ENCODE results near the gene HMGXB3.
A peak's percentile ranks its signal among the peaks of the same experiment; 100 is the strongest.

The HMGXB3 gene

GRCh38 chr5:149975409-149975808 lies 25.1 kb upstream of the HMGXB3 start:
- no peak for DNase-seq
- in situ Hi-C loops (cut with HindIII; ENCODE audit: low pct_ligation_motif_present, low pct_unique_long_range_greater_than_20kb, low sequenced_read_pairs): loop anchor here (25.0 kb wide), 1 partner anchor 138 kb away; no protein-coding TSS in a partner anchor

GRCh38 chr5:149979896-149980295 lies 20.6 kb upstream of the HMGXB3 start:
- in situ Hi-C loops (cut with HindIII; ENCODE audit: low pct_ligation_motif_present, low pct_unique_long_range_greater_than_20kb, low sequenced_read_pairs): loop anchor here (25.0 kb wide), 1 partner anchor 143 kb away; no protein-coding TSS in a partner anchor
- DNase-seq: no peak

- DNase-seq: no peak
- in situ Hi-C loops (cut with HindIII; ENCODE audit: low pct_ligation_motif_present, low pct_unique_long_range_greater_than_20kb, low sequenced_read_pairs): loop anchor here (25.0 kb wide), 1 partner anchor 144 kb away; no protein-coding TSS in a partner anchor
Observed at GRCh38 chr5:149981206-149981605, 19.3 kb upstream of the HMGXB3 start.

- in situ Hi-C loops (cut with HindIII; ENCODE audit: low pct_ligation_motif_present, low pct_unique_long_range_greater_than_20kb, low sequenced_read_pairs): loop anchor here (25.0 kb wide), 1 partner anchor 145 kb away; no protein-coding TSS in a partner anchor
Observed at GRCh38 chr5:149982505-149982904, 18.0 kb upstream of the HMGXB3 start.

GRCh38 chr5:149988126-149988525 lies 12.4 kb upstream of the HMGXB3 start:
- in situ Hi-C loops (cut with HindIII; ENCODE audit: low pct_ligation_motif_present, low pct_unique_long_range_greater_than_20kb, low sequenced_read_pairs): loop anchor here (25.0 kb wide), 1 partner anchor 151 kb away; no protein-coding TSS in a partner anchor
- DNase-seq: no peak

More at GRCh38 chr5:149982505-149982904, 18.0 kb upstream of the HMGXB3 start:
- no peak for DNase-seq

GRCh38 chr5:149990518-149991376 lies 9.8 kb upstream of the HMGXB3 start:
- in situ Hi-C loops (cut with HindIII; ENCODE audit: low pct_ligation_motif_present, low pct_unique_long_range_greater_than_20kb, low sequenced_read_pairs): loop anchor here (25.0 kb wide), 1 partner anchor 153 kb away; no protein-coding TSS in a partner anchor
- peak; percentile 75 for DNase-seq

GRCh38 chr5:149993471-149993870 lies 7.1 kb upstream of the HMGXB3 start:
- in situ Hi-C loops (cut with HindIII; ENCODE audit: low pct_ligation_motif_present, low pct_unique_long_range_greater_than_20kb, low sequenced_read_pairs): loop anchor here (25.0 kb wide), 1 partner anchor 156 kb away; no protein-coding TSS in a partner anchor
- DNase-seq: no peak

GRCh38 chr5:149995385-149996204 lies 4.9 kb upstream of the HMGXB3 start:
- in situ Hi-C loops (cut with HindIII; ENCODE audit: low pct_ligation_motif_present, low pct_unique_long_range_greater_than_20kb, low sequenced_read_pairs): loop anchor here (25.0 kb wide), 1 partner anchor 158 kb away; no protein-coding TSS in a partner anchor
- DNase-seq: no peak

- in situ Hi-C loops (cut with HindIII; ENCODE audit: low pct_ligation_motif_present, low pct_unique_long_range_greater_than_20kb, low sequenced_read_pairs): loop anchor here (25.0 kb wide), 1 partner anchor 159 kb away; no protein-coding TSS in a partner anchor
- DNase-seq: no peak
Observed at GRCh38 chr5:149996205-149996890, 4.2 kb upstream of the HMGXB3 start.

- in situ Hi-C loops (cut with HindIII; ENCODE audit: low pct_ligation_motif_present, low pct_unique_long_range_greater_than_20kb, low sequenced_read_pairs): loop anchor here (25.0 kb wide), 1 partner anchor 161 kb away; no protein-coding TSS in a partner anchor
- no peak for DNase-seq
Observed at GRCh38 chr5:149998281-149998680, 2.3 kb upstream of the HMGXB3 start.

- no peak for DNase-seq
- in situ Hi-C loops (cut with HindIII; ENCODE audit: low pct_ligation_motif_present, low pct_unique_long_range_greater_than_20kb, low sequenced_read_pairs): loop anchor here (25.0 kb wide), 1 partner anchor 162 kb away; no protein-coding TSS in a partner anchor
Observed at GRCh38 chr5:149999359-149999758, 1.2 kb upstream of the HMGXB3 start.

GRCh38 chr5:149999866-150000255 lies 678 bp upstream of the HMGXB3 start:
- DNase-seq: no peak
- in situ Hi-C loops (cut with HindIII; ENCODE audit: low pct_ligation_motif_present, low pct_unique_long_range_greater_than_20kb, low sequenced_read_pairs): loop anchor here (25.0 kb wide), 1 partner anchor 163 kb away; no protein-coding TSS in a partner anchor

GRCh38 chr5:150000990-150001659 lies 586 bp downstream of the HMGXB3 start:
- in situ Hi-C loops (cut with HindIII; ENCODE audit: low pct_ligation_motif_present, low pct_unique_long_range_greater_than_20kb, low sequenced_read_pairs): no loop called here

GRCh38 chr5:150001660-150002486 lies 1.3 kb downstream of the HMGXB3 start:
- in situ Hi-C loops (cut with HindIII; ENCODE audit: low pct_ligation_motif_present, low pct_unique_long_range_greater_than_20kb, low sequenced_read_pairs): no loop called here
- DNase-seq: peak; percentile 69

More at GRCh38 chr5:150000990-150001659, 586 bp downstream of the HMGXB3 start:
- DNase-seq: peak; percentile 46

GRCh38 chr5:150006318-150006717 lies 5.8 kb downstream of the HMGXB3 start:
- DNase-seq: no peak
- in situ Hi-C loops (cut with HindIII; ENCODE audit: low pct_ligation_motif_present, low pct_unique_long_range_greater_than_20kb, low sequenced_read_pairs): no loop called here

- in situ Hi-C loops (cut with HindIII; ENCODE audit: low pct_ligation_motif_present, low pct_unique_long_range_greater_than_20kb, low sequenced_read_pairs): no loop called here
- DNase-seq: no peak
Observed at GRCh38 chr5:150007050-150007449, 6.5 kb downstream of the HMGXB3 start.

Data from ACHN (cell line).